ENCODE measurements around the gene PTDSS2.
A peak's percentile ranks its signal among the peaks of the same experiment; 100 is the strongest.

PTDSS2 gene

GRCh38 chr11:531919-532526 is 81.9 kb downstream of the PTDSS2 start:
- Histone ChIP-seq H3K27me3 (ENCODE audit: insufficient read depth, low read length, poor library complexity, severe bottlenecking) (no peaks in the 10 kb centered on the region), H3K4me3 (ENCODE audit: low read length, poor library complexity, severe bottlenecking) (no peak overlapping the region), H3K36me3 (ENCODE audit: insufficient read depth, low read length) (peaks cover 4% of the 10 kb centered on the region; the same call in 1 of the 2 replicates), H2AFZ (ENCODE audit: low read length) (no peak overlapping the region), H3K79me2 (ENCODE audit: insufficient read depth, low read length) (peaks cover 17% of the 10 kb centered on the region), H3K9me2 (replicated peaks; ENCODE audit: low read depth, low read length) (no peaks in the 10 kb centered on the region), H3K9ac (ENCODE audit: low read depth, low read length, poor library complexity, severe bottlenecking) (no peak overlapping the region), H3K4me1 (ENCODE audit: insufficient read depth, low read length, poor library complexity, severe bottlenecking) (peaks cover 17% of the 10 kb centered on the region), H3K4me2 (ENCODE audit: low read depth, low read length, poor library complexity, severe bottlenecking) (no peak overlapping the region), H4K20me1 (ENCODE audit: insufficient read depth, low read length, poor library complexity, severe bottlenecking) (peaks cover 18% of the 10 kb centered on the region), H3F3A (ENCODE audit: low read depth) (no peaks in the 10 kb centered on the region), H3K9me3 (ENCODE audit: insufficient read depth, low read depth, low read length) (no peaks in the 10 kb centered on the region)
- no peak for TF ChIP-seq EZH2phosphoT487 (IDR thresholded peaks at IDR 0.05; ENCODE audit: borderline replicate concordance)
- no peak for TF ChIP-seq CTCF (conservative IDR thresholded peaks at IDR 0.05; ENCODE audit: low read length)

DNA sequence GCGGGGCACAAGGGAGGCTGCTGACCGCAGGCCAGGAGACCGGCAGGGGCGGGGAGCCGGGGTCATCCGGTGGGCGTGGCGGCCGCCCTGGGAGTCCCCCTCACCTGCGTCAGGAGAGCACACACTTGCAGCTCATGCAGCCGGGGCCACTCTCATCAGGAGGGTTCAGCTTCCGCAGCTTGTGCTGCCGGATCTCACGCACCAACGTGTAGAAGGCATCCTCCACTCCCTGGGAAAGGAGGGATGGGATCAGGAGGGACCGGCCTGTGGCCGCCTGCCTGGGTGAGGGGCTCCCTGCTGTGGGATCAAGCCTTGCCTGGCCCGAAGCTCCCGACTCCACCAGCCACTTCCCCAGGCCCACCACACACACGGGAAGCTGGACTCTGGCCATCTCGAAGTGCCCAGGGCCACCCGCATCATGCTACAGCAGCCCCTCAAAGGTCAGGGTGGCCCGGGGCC is 82.5 kb downstream of the PTDSS2 start:
- Histone ChIP-seq H4K20me1 (ENCODE audit: insufficient read depth, low read length, poor library complexity, severe bottlenecking) (peaks cover 18% of the 10 kb centered on the region), H3K9ac (ENCODE audit: low read depth, low read length, poor library complexity, severe bottlenecking) (no peak overlapping the region), H3K79me2 (ENCODE audit: insufficient read depth, low read length) (peaks cover 17% of the 10 kb centered on the region), H3K27me3 (ENCODE audit: insufficient read depth, low read length, poor library complexity, severe bottlenecking) (no peaks in the 10 kb centered on the region), H3F3A (ENCODE audit: low read depth) (no peaks in the 10 kb centered on the region), H3K36me3 (ENCODE audit: insufficient read depth, low read length) (peaks cover 4% of the 10 kb centered on the region; the same call in 1 of the 2 replicates), H3K9me3 (ENCODE audit: insufficient read depth, low read depth, low read length) (no peaks in the 10 kb centered on the region), H3K4me2 (ENCODE audit: low read depth, low read length, poor library complexity, severe bottlenecking) (no peak overlapping the region), H3K4me1 (ENCODE audit: insufficient read depth, low read length, poor library complexity, severe bottlenecking) (peaks cover 17% of the 10 kb centered on the region), H3K4me3 (ENCODE audit: low read length, poor library complexity, severe bottlenecking) (no peak overlapping the region), H3K9me2 (replicated peaks; ENCODE audit: low read depth, low read length) (no peaks in the 10 kb centered on the region), H2AFZ (ENCODE audit: low read length) (no peak overlapping the region)
- TF ChIP-seq EZH2phosphoT487 (IDR thresholded peaks at IDR 0.05; ENCODE audit: borderline replicate concordance) (no peak), CTCF (conservative IDR thresholded peaks at IDR 0.05; ENCODE audit: low read length) (no peak)

DNA sequence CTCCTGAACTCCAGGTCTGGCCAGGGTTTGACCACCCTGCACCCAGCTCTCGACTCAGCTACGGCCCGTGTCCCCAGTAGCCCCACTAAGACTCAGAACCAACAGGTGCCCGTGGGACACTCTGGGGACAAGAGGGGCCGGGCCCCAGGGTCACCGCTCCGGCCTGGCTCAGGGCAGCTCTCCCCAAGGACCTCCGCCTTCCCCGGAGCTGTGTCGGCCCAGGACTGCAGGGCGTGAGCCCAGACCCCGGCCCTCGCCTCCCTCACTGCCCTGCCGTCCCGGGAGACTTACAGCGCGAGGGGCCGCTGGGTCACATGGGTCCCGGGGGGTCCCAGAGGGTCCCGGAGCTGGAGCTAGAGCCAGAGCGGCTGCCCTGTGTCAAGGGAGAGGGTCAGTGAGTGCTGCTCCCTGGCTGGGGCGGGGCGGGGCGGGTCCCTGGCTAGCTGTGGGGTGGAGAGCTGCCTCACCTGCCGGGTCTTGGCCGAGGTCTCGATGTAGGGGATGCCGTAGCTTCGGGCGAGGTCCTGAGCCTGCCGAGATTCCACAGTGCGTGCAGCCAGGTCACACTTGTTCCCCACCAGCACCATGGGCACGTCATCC is 83.0 kb downstream of the PTDSS2 start:
- Histone ChIP-seq H3K4me1 (ENCODE audit: insufficient read depth, low read length, poor library complexity, severe bottlenecking) (peaks cover 17% of the 10 kb centered on the region), H3K9me3 (ENCODE audit: insufficient read depth, low read depth, low read length) (no peaks in the 10 kb centered on the region), H3K36me3 (ENCODE audit: insufficient read depth, low read length) (peaks cover 4% of the 10 kb centered on the region; the same call in 1 of the 2 replicates), H3K79me2 (ENCODE audit: insufficient read depth, low read length) (peaks cover 17% of the 10 kb centered on the region), H3K27me3 (ENCODE audit: insufficient read depth, low read length, poor library complexity, severe bottlenecking) (no peaks in the 10 kb centered on the region), H3K9ac (ENCODE audit: low read depth, low read length, poor library complexity, severe bottlenecking) (peak overlapping the region; percentile 85), H3F3A (ENCODE audit: low read depth) (no peaks in the 10 kb centered on the region), H4K20me1 (ENCODE audit: insufficient read depth, low read length, poor library complexity, severe bottlenecking) (peaks cover 18% of the 10 kb centered on the region), H2AFZ (ENCODE audit: low read length) (no peak overlapping the region), H3K4me2 (ENCODE audit: low read depth, low read length, poor library complexity, severe bottlenecking) (peak overlapping the region; percentile 94), H3K9me2 (replicated peaks; ENCODE audit: low read depth, low read length) (no peaks in the 10 kb centered on the region), H3K4me3 (ENCODE audit: low read length, poor library complexity, severe bottlenecking) (peak overlapping the region; percentile 94)
- no peak for TF ChIP-seq EZH2phosphoT487 (IDR thresholded peaks at IDR 0.05; ENCODE audit: borderline replicate concordance)
- no peak for TF ChIP-seq CTCF (conservative IDR thresholded peaks at IDR 0.05; ENCODE audit: low read length)
